Endothelial cell of umbilical vein (primary cell): Measurements from ENCODE around the gene HMGA1. TPM values are rescaled to one million over a fixed set of nuclear protein-coding genes. Genes with fewer than 3 reads are reported as not detected.
A peak's percentile ranks its signal among the peaks of the same experiment; 100 is the strongest.

Experiments
- BruUV-seq: library from RNA; stranded (reverse); fragments of 400-500 nt; replicated peaks from 2 replicates; lab custom pipeline; 2021; lab: Mats Ljungman, UMichigan
- CTCF ChIA-PET: fragments of 300-600, 350-600 bp; sonication (Branson Sonifier 250); formaldehyde crosslinking; loops from one replicate; lab custom pipeline; 2021; ENCODE audit warnings: antibody characterized with exemption, inconsistent platforms; lab: Charles Lee
- POLR2A ChIA-PET: fragments of 300-600, 350-600 bp; sonication (Branson Sonifier 250); formaldehyde crosslinking; loops from one replicate; lab custom pipeline; 2021; ENCODE audit warnings: antibody characterized with exemption, inconsistent platforms; lab: Charles Lee
- DNase-seq: peaks from one replicate; pipeline ENCODE4 v3.0.0-alpha.2; 2011; ENCODE audit warnings: low read depth, low spot score
- FAIRE-seq: peaks from 2 replicates; lab custom pipeline; 2011; peaks lifted over from hg19 to GRCh38; lab: Jason Lieb, UNC
- H2AFZ ChIP-seq: 2 replicates; pipeline ENCODE4 v1.6.0; 2012; ENCODE audit warnings: low read depth, low read length, control low read depth, inconsistent platforms
- H3K27ac ChIP-seq: 2 replicates; pipeline ENCODE4 v1.5.1; 2011; ENCODE audit warnings: low read depth, mild to moderate bottlenecking, control low read depth, low read length, moderate library complexity; ENCODE audit not compliant: insufficient read depth
- H3K27me3 ChIP-seq, 2 experiments: 2 replicates each; pipeline versions ENCODE4 v1.6.0 to v1.6.1; 2011; ENCODE audit warnings: low read length in 2 of 2, mixed read lengths in 1 of 2; ENCODE audit not compliant: control insufficient read depth in 2 of 2, insufficient read depth in 2 of 2
- H3K36me3 ChIP-seq, 2 experiments: 2 replicates in 1 of 2; 3 replicates in 1 of 2; pipeline ENCODE4 v1.5.1; 2011; ENCODE audit warnings: low read length in 2 of 2, mild to moderate bottlenecking in 1 of 2, moderate library complexity in 1 of 2; ENCODE audit not compliant: control insufficient read depth in 2 of 2, insufficient read depth in 2 of 2; ENCODE audit errors: extremely low read depth in 1 of 2
- H3K4me1 ChIP-seq: 3 replicates; pipeline ENCODE4 v1.5.1; 2011; ENCODE audit warnings: mild to moderate bottlenecking, low read length; ENCODE audit not compliant: control insufficient read depth, insufficient read depth; ENCODE audit errors: extremely low read depth
- H3K4me2 ChIP-seq: 2 replicates; pipeline ENCODE4 v1.6.1; 2011; ENCODE audit warnings: low read length, control low read depth, mixed read lengths; ENCODE audit not compliant: insufficient read depth
- H3K4me3 ChIP-seq, 3 experiments: fragments of 200-600 bp in 1 of 3; sonication (generic), shearing (Covaris generic) in 1 of 3; replicated peaks in 1 of 3; 2 replicates each; pipeline ENCODE4 v1.5.1; 2011 to 2016; ENCODE audit warnings: control low read depth in 3 of 3, low read length in 3 of 3, mild to moderate bottlenecking in 2 of 3, inconsistent platforms in 1 of 3, low read depth in 1 of 3, moderate library complexity in 1 of 3; ENCODE audit not compliant: insufficient read depth in 1 of 3
- H3K79me2 ChIP-seq: 2 replicates; pipeline ENCODE4 v1.6.0; 2012; ENCODE audit warnings: low read length, inconsistent platforms; ENCODE audit not compliant: control insufficient read depth, insufficient read depth
- H3K9ac ChIP-seq: replicated peaks from 2 replicates; pipeline ENCODE3; 2011; ENCODE audit warnings: low read length, control low read depth; ENCODE audit not compliant: insufficient read depth; ENCODE audit errors: extremely low read depth
- H3K9me1 ChIP-seq: replicated peaks from 3 replicates; pipeline ENCODE4 v1.6.0; 2011; ENCODE audit warnings: mild to moderate bottlenecking, low read length; ENCODE audit not compliant: control insufficient read depth, insufficient read depth; ENCODE audit errors: extremely low read depth
- H3K9me3 ChIP-seq: replicated peaks from 2 replicates; pipeline ENCODE4 v1.5.1; 2012; ENCODE audit warnings: low read length, inconsistent platforms; ENCODE audit not compliant: control insufficient read depth, insufficient read depth
- H4K20me1 ChIP-seq: replicated peaks from 2 replicates; pipeline ENCODE3; 2011; ENCODE audit warnings: mild to moderate bottlenecking, low read length; ENCODE audit not compliant: control insufficient read depth, insufficient read depth; ENCODE audit errors: extremely low read depth
- MYC ChIP-seq: IDR thresholded peaks from one replicate; pipeline ENCODE4 v1.6.1; 2011; ENCODE audit warnings: mild to moderate bottlenecking, low read depth, low read length
- POLR2AphosphoS5 ChIP-seq: IDR thresholded peaks from 2 replicates; pipeline ENCODE4 v1.6.1; 2012; ENCODE audit warnings: low read depth, mild to moderate bottlenecking, control low read depth, low read length, moderate library complexity; ENCODE audit not compliant: insufficient read depth
- dilution Hi-C: fragments of 300-500 bp; cut with MboI; formaldehyde crosslinking; loops from one replicate; pipeline ENCODE4 v1.15.0; 2019; ENCODE audit warnings: low sequenced_read_pairs; ENCODE audit not compliant: extremely low pct_ligation_motif_present
- intact Hi-C: fragments of 100-400 bp; cut with micrococcal nuclease; formaldehyde crosslinking; loops from one replicate; pipeline ENCODE4 v1.10.0; 2022
- polyA plus RNA-seq, 4 experiments: library from polyadenylated mRNA; depleted of rRNA in 3 of 4; stranded (reverse) in 3 of 4; unstranded in 1 of 4; fragments of >200 nt; gene quantifications; 2 replicates each; pipeline versions ENCODE4 v1.2.1 to v1.2.3, GENCODE V29; 2011 to 2012; ENCODE audit warnings: missing spikeins in 1 of 4
- total RNA-seq: library from RNA; stranded (reverse); gene quantifications from 2 replicates; pipeline ENCODE4 v1.2.3, GENCODE V29; 2021
- TF ChIP-seq, protein P1 (sequence below), 2 donors: IDR thresholded peaks; 1 replicate in 1 of 2; 2 replicates in 1 of 2; pipeline ENCODE4 v1.5.1; 2011; ENCODE audit warnings: low read length in 2 of 2, mild to moderate bottlenecking in 2 of 2, moderate library complexity in 2 of 2, control low read depth in 1 of 2, inconsistent platforms in 1 of 2, low read depth in 1 of 2; ENCODE audit not compliant: insufficient read depth in 1 of 2; ENCODE audit errors: extremely low read depth in 1 of 2

HMGA1 gene
- total and polyA plus RNA-seq, 2 donors (not counting 3 experiments of a cell fraction or from before 2014, with no cell fraction given) = 425 to 1,108 TPM

DNA sequence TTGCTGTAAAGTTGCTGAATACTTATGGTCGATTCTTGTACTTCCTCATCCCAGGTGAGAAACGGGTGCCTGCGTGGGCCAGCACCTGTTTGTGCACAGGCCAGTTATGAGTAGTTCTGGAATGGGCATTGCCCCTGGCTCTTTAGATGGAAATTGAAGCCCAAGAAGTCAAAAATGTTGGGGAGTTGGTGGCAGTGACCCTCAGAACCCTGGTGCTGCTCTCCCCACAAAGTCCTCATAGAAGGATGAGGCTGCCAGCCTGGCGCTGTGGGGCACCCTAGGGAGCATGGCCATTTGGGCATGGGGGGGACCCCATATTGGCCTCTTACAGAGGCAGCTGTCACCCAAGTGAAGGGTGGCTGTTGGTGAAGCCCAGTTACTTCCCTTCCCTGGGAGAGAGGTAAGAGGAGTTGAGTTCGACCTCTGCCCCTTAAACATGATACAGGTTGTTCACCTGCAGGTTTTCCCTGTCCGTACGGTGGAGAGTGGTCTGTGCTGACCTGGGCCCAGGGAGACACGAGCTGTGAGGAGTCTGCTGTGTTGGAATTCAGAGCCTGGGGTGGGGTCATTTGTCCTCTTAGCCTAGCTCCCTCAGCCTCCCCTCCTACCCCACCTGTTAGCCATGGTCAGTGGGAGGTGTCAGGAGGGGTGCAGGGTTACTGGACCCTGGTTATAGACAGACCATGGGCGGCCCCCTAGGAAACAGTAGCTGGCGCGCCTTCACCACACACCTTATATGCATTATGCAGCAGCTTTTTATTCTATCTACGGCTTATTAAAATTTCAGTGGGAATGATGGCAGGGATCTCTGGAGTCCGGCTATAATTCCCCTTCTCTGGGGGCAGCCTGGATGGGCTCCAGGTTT is 4.9 kb downstream of the HMGA1 start:
- Histone ChIP-seq H3K4me1 (peaks cover 72% of the 10 kb centered on the region), H3K9me3 (no peaks in the 10 kb centered on the region), H3K27me3 (no peaks in the 10 kb centered on the region), H3K79me2 (peaks cover 53% of the 10 kb centered on the region), H3K36me3 (peaks cover 9 to 12% of the 10 kb centered on the region in 2 experiments), H3K4me2 (peak overlapping the region; percentile 71), H3K4me3 (no peak overlapping the region), H3K9me1 (no peaks in the 10 kb centered on the region), H3K9ac (no peak overlapping the region), H2AFZ (no peak overlapping the region), H4K20me1 (no peaks in the 10 kb centered on the region), H3K27ac (peak overlapping the region; percentile 88)
- TF ChIP-seq POLR2AphosphoS5 = peak; percentile 31
- TF ChIP-seq, protein P1, sequence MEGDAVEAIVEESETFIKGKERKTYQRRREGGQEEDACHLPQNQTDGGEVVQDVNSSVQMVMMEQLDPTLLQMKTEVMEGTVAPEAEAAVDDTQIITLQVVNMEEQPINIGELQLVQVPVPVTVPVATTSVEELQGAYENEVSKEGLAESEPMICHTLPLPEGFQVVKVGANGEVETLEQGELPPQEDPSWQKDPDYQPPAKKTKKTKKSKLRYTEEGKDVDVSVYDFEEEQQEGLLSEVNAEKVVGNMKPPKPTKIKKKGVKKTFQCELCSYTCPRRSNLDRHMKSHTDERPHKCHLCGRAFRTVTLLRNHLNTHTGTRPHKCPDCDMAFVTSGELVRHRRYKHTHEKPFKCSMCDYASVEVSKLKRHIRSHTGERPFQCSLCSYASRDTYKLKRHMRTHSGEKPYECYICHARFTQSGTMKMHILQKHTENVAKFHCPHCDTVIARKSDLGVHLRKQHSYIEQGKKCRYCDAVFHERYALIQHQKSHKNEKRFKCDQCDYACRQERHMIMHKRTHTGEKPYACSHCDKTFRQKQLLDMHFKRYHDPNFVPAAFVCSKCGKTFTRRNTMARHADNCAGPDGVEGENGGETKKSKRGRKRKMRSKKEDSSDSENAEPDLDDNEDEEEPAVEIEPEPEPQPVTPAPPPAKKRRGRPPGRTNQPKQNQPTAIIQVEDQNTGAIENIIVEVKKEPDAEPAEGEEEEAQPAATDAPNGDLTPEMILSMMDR (IDR thresholded peaks at IDR 0.05; ENCODE audit: extremely low read depth in 1 of 2, insufficient read depth in 1 of 2, low read depth in 1 of 2, low read length in 2 of 2) = no peak
- no peak for TF ChIP-seq MYC
- dilution Hi-C loops (no loop called here), intact Hi-C loops (no loop called here)
- DNase-seq = no peak
- CTCF ChIA-PET = interaction anchor here (1.1 to 6.1 kb wide), 4 partner anchors 45 to 174 kb away, joined by 4 to 74 read pairs (median 11); no protein-coding TSS in a partner anchor
- FAIRE-seq = peak; percentile 56
- no TSS peak for BruUV-seq
- POLR2A ChIA-PET = interaction anchor here (0.6 kb wide), 1 partner anchor 30 kb away, joined by 13 read pairs; no protein-coding TSS in a partner anchor
